AG04449 (cell line): Measurements from ENCODE around the gene CCL15.

Experiments
- CTCF ChIA-PET: fragments of 350-600 bp; formaldehyde crosslinking; extraction: SDS; loops from one replicate; lab custom pipeline; 2021; ENCODE audit warnings: antibody characterized with exemption; lab: Yijun Ruan, JAX
- POLR2A ChIA-PET: fragments of 400-600, 350-600 bp; formaldehyde crosslinking; extraction: SDS; loops from one replicate; lab custom pipeline; 2020; ENCODE audit warnings: antibody characterized with exemption, inconsistent platforms; lab: Yijun Ruan, JAX
- DNase-seq: peaks from one replicate; pipeline ENCODE4 v3.0.0-alpha.2; 2010; ENCODE audit warnings: low read depth, low spot score
- H3K4me3 ChIP-seq: 2 replicates; pipeline ENCODE4 v1.5.1; 2011; ENCODE audit warnings: low read depth, mild to moderate bottlenecking, control low read depth, low read length
- CTCF ChIP-seq: IDR thresholded peaks from one replicate; pipeline ENCODE4 v1.5.1; 2011; ENCODE audit warnings: mild to moderate bottlenecking, moderate library complexity, low read length, control low read depth, inconsistent platforms; ENCODE audit not compliant: insufficient read depth; ENCODE audit errors: missing control alignments

Gene CCL15

GRCh38 chr17:35973333-35974260 is 27.8 kb downstream of the CCL15 start:
- no peak for TF ChIP-seq CTCF
- peak; percentile 4 for DNase-seq
- ChIA-PET CTCF (interaction anchor here (0.7 to 7.3 kb wide), 4 partner anchors 98 to 209 kb away, joined by 3 to 82 read pairs (median 4); no protein-coding TSS in a partner anchor), POLR2A (interaction anchor here (0.6 kb wide), 1 partner anchor 36 kb away, joined by 3 read pairs; no protein-coding TSS in a partner anchor)
- H3K4me3 ChIP-seq = no peak overlapping the region

- H3K4me3 ChIP-seq = no peak overlapping the region
- ChIA-PET POLR2A (no interaction called here), CTCF (interaction anchor here (1.5 to 7.3 kb wide), 3 partner anchors 99 to 210 kb away, joined by 4 to 82 read pairs (median 5); no protein-coding TSS in a partner anchor)
- TF ChIP-seq CTCF = no peak
- DNase-seq = no peak
Observed at GRCh38 chr17:35972945-35973332, 28.4 kb downstream of the CCL15 start.

- H3K4me3 ChIP-seq = no peak overlapping the region
- TF ChIP-seq CTCF = no peak
- ChIA-PET POLR2A (no interaction called here), CTCF (interaction anchor here (1.4 to 7.3 kb wide), 4 partner anchors 14 to 211 kb away, joined by 3 to 82 read pairs (median 4); no protein-coding TSS in a partner anchor)
- no peak for DNase-seq
Observed at GRCh38 chr17:35972535-35972934, 28.8 kb downstream of the CCL15 start.

- CTCF ChIA-PET = interaction anchor here (1.3 to 7.3 kb wide), 4 partner anchors 10 to 211 kb away, joined by 3 to 82 read pairs (median 5); no protein-coding TSS in a partner anchor
- TF ChIP-seq CTCF = no peak
- POLR2A ChIA-PET = no interaction called here
- H3K4me3 ChIP-seq = no peak overlapping the region
- no peak for DNase-seq
Observed at GRCh38 chr17:35972066-35972465, 29.3 kb downstream of the CCL15 start.

- peak; percentile 66 for TF ChIP-seq CTCF
- peak; percentile 23 for DNase-seq
- POLR2A ChIA-PET = interaction anchor here (0.7 kb wide), 1 partner anchor 39 kb away, joined by 4 read pairs; no protein-coding TSS in a partner anchor
- CTCF ChIA-PET = interaction anchor here (0.7 to 7.3 kb wide), 22 partner anchors 8 to 520 kb away, joined by 3 to 82 read pairs (median 4); no protein-coding TSS in a partner anchor
- no peak overlapping the region for H3K4me3 ChIP-seq
Observed at GRCh38 chr17:35969558-35970380, 31.6 kb downstream of the CCL15 start.
